Activated CD8-positive, alpha-beta T cell treated with anti-CD3 and anti-CD28 coated beads for 36 hours (primary cell): ENCODE data around the gene ZNF628. TPM values are rescaled to one million over a fixed set of nuclear protein-coding genes. Genes with fewer than 3 reads are reported as not detected.

Source experiments
- ATAC-seq: fragments of 200-7000 bp; cut with Tn5 transposase; one replicate; pipeline ENCODE4 v1.10.0; 2021; ENCODE audit warnings: mild to moderate bottlenecking, moderate library complexity
- CTCF ChIA-PET: fragments of 350-600 bp; sonication (Branson Sonifier 250); formaldehyde crosslinking; loops from one replicate; lab custom pipeline; 2021; ENCODE audit warnings: antibody characterized with exemption; lab: Charles Lee
- POLR2A ChIA-PET: fragments of 350-600 bp; sonication (Branson Sonifier 250); formaldehyde crosslinking; loops from one replicate; lab custom pipeline; 2021; ENCODE audit warnings: antibody characterized with exemption; lab: Charles Lee
- DNase-seq: peaks from one replicate; pipeline ENCODE4 v3.0.0-alpha.2; 2020
- H3K27ac Mint-ChIP-seq: one replicate; pipeline ENCODE4 v1.8.0; 2021; ENCODE audit warnings: mild to moderate bottlenecking, mixed read lengths
- H3K27me3 Mint-ChIP-seq: one replicate; pipeline ENCODE4 v1.8.0; 2021; ENCODE audit warnings: mixed read lengths
- H3K36me3 Mint-ChIP-seq: one replicate; pipeline ENCODE4 v1.8.0; 2021; ENCODE audit warnings: low read depth, mixed read lengths
- H3K4me1 Mint-ChIP-seq: one replicate; pipeline ENCODE4 v1.8.0; 2021; ENCODE audit warnings: low read depth, mixed read lengths
- H3K4me3 Mint-ChIP-seq: one replicate; pipeline ENCODE4 v1.8.0; 2021; ENCODE audit warnings: mild to moderate bottlenecking, moderate library complexity, mixed read lengths
- H3K9me3 Mint-ChIP-seq: one replicate; pipeline ENCODE4 v1.8.0; 2021; ENCODE audit warnings: mixed read lengths
- intact Hi-C: fragments of 100-400 bp; cut with micrococcal nuclease; formaldehyde crosslinking; loops from one replicate; pipeline ENCODE4 v1.10.0; 2022
- total RNA-seq, 2 experiments: library from RNA; stranded (reverse); gene quantifications; one replicate each; pipeline ENCODE4 v1.2.3, GENCODE V29; 2021
- TF ChIP-seq, protein P1 (sequence below): fragments of 200-600 bp; IDR thresholded peaks from one replicate; pipeline ENCODE4 v1.8.0; 2022; ENCODE audit warnings: antibody characterized with exemption, mild to moderate bottlenecking

Gene ZNF628
- total RNA-seq, 2 experiments from 2014 or later: 8.4 to 8.6 TPM

DNA sequence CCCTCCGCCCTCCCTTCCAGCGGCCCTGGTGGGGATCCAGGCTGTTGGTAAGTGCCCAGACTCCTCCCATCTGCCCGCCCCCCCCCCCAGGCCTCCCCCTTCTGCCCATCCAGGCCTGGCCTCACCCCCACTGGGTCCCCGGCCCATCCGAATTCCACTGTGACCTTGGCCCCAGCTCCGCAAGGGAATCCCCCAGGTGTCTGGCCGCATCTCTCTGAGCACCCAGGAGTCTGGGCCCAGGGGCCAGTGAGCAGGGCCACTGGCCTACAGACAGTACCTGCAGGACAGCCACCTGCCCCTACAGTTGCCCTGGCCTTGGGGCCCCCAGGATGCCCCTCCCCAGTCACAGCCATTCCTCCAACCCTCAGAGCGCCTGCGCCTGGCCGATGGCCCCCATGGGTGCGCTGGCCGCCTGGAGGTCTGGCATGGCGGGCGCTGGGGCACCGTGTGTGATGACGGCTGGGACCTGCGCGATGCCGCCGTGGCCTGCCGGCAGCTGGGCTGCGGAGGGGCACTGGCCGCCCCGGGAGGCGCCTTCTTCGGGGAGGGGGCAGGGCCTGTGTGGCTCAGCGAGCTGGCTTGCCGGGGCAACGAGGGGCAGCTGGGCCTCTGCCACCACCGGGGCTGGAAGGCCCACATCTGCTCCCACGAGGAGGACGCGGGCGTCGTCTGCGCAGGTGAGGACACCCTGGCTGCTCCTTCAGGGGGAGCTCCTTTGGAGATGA, 12.7 kb downstream of the ZNF628 start:
- POLR2A ChIA-PET: no interaction called here
- Mint-ChIP-seq H3K4me1 (peaks cover 19% of the 10 kb centered on the region), H3K9me3 (no peaks in the 10 kb centered on the region), H3K27ac (no peak overlapping the region), H3K4me3 (no peak overlapping the region), H3K27me3 (peaks cover 6% of the 10 kb centered on the region), H3K36me3 (no peaks in the 10 kb centered on the region)
- CTCF ChIA-PET: no interaction called here
- intact Hi-C loops: no loop called here
- ATAC-seq (no peak), DNase-seq (no peak)
- TF ChIP-seq, protein P1, sequence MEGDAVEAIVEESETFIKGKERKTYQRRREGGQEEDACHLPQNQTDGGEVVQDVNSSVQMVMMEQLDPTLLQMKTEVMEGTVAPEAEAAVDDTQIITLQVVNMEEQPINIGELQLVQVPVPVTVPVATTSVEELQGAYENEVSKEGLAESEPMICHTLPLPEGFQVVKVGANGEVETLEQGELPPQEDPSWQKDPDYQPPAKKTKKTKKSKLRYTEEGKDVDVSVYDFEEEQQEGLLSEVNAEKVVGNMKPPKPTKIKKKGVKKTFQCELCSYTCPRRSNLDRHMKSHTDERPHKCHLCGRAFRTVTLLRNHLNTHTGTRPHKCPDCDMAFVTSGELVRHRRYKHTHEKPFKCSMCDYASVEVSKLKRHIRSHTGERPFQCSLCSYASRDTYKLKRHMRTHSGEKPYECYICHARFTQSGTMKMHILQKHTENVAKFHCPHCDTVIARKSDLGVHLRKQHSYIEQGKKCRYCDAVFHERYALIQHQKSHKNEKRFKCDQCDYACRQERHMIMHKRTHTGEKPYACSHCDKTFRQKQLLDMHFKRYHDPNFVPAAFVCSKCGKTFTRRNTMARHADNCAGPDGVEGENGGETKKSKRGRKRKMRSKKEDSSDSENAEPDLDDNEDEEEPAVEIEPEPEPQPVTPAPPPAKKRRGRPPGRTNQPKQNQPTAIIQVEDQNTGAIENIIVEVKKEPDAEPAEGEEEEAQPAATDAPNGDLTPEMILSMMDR: no peak

DNA sequence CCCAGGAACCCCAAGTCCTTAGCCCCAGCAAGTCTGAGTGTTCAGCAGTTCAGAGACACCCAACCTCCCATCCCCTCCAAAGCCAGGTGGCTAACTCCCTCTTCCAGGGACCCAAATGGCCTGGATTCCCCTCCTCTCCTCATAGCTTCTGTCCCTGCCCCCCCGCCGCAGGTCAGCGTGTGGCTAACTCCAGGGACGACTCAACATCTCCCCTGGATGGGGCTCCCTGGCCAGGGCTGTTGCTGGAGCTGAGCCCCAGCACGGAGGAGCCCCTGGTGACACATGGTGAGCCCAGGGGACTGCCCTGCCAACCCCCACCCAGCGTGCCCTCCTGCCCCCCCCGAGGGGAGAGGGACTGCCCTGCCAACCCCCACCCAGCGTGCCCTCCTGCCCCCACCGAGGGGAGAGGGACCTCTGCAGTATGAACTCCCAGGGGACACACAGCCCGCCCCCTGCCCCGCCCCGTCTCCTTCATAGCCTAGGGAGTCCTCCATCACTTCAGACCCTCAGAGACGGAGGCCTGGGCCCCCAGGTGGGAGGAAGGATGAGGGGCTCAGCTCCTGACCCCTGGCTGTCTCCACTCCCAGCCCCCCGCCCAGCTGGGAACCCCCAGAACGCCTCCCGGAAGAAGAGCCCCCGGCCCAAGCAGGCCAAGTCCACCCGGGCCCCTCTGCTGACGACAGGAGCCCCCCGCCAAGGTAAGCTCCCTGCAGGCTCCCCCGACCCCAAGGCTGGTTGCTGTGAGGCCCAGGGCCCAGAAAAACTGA, 13.5 kb downstream of the ZNF628 start:
- CTCF ChIA-PET: interaction anchor here (0.8 kb wide), 1 partner anchor 14 kb away, joined by 5 read pairs; no protein-coding TSS in a partner anchor
- Mint-ChIP-seq H3K36me3 (no peaks in the 10 kb centered on the region), H3K4me3 (no peak overlapping the region), H3K27me3 (peaks cover 6% of the 10 kb centered on the region), H3K9me3 (no peaks in the 10 kb centered on the region), H3K4me1 (peaks cover 21% of the 10 kb centered on the region), H3K27ac (no peak overlapping the region)
- POLR2A ChIA-PET: no interaction called here
- TF ChIP-seq, protein P1: no peak
- intact Hi-C loops: no loop called here
- no peak for DNase-seq
- ATAC-seq: no peak

DNA sequence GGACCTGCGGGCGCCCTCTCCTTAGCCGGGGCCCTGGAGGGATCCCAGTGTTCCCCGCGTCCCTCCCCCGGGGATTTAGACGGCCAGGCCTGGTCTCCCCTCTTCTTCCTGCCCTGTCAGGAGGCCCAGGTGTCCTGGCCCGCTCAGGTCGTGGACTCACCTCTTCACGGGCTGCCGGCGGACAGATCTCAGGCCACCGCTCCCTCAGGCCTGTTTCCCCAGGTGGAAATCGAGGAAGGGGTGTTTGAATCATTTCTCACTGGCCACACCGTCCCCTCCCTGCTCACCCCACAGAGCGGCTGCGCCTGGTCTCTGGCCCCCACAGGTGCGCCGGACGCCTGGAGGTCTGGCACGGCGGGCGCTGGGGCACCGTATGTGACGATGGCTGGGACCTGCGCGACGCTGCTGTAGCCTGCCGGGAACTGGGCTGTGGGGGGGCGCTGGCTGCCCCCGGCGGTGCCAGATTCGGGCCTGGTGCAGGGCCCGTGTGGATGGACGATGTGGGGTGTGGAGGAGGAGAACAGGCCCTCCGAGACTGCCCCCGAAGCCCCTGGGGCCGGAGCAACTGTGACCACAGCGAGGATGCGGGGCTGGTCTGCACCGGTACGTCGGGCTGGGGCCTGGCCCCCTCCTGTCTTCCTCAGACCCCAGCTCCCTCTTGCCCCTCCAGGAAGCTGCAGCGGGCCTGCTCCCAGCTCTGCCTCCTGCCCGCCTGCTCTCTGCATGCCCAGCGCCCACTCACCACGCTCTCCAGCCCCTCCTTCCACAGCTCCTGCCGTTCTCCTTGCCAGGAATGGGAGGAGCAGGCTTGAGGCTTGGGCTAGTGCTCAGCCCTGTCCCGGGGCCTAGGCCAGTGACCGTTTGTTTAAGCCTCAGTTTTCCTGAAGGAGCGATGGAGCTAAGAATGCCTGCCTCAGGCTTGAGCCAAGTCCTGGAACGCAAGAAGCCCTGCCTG, 14.3 kb downstream of the ZNF628 start:
- DNase-seq: no peak
- POLR2A ChIA-PET: interaction anchor here (0.7 kb wide), 1 partner anchor 8 kb away, joined by 3 read pairs; no protein-coding TSS in a partner anchor

DNA sequence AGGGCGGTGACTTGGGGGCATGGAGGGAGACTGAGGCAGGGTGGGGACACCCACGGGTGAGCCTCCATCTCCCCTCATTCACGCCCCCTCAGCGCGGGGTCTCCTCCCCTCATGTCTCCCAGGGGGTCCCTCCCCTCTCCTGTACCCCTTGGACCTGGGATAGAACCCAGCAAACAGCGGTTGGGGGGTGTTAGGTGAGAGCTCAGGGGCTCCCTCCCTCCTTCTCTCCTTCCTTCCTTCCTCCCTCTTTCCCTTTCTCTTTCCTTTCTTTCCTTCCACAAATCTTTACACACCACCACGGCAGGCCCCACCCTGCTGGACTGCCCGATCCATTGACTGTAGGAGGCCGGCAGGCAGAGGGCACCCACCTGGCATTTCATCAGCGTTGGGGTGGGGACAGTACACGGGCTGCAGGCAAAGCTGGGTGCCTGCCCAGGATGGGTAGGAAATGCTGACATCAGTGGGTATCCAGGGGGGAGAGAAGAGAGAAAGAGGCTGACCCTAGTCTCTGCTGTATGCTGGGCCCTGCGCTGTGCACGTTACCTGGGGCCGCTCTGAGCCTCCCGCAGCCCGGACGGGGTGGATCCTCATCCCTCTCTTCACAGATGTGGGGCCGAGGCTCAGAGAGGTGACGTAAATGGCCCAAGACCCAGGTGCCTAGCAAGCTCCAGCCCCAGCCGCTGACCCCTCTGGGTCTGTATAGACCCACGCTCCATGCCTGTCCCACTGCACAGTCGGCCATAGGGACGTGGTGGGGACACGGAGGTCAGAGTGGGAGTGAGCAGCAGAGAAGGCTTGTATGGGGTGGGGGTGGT, 15.3 kb downstream of the ZNF628 start:
- no peak for ATAC-seq
- DNase-seq: no peak
- ChIA-PET CTCF (interaction anchor here (0.9 to 1.4 kb wide), 2 partner anchors 38 to 350 kb away, joined by 3 read pairs; no protein-coding TSS in a partner anchor), POLR2A (interaction anchor here (0.7 kb wide), 1 partner anchor 9 kb away, joined by 3 read pairs; no protein-coding TSS in a partner anchor)
- intact Hi-C loops: no loop called here
- Mint-ChIP-seq H3K4me1 (peaks cover 15% of the 10 kb centered on the region), H3K9me3 (no peaks in the 10 kb centered on the region), H3K36me3 (no peaks in the 10 kb centered on the region), H3K4me3 (no peak overlapping the region), H3K27ac (no peak overlapping the region), H3K27me3 (peaks cover 6% of the 10 kb centered on the region)
- TF ChIP-seq, protein P1: no peak

More for the DNA sequence above, 14.3 kb downstream of the ZNF628 start:
- Mint-ChIP-seq H3K9me3 (no peaks in the 10 kb centered on the region), H3K36me3 (no peaks in the 10 kb centered on the region), H3K27me3 (peaks cover 6% of the 10 kb centered on the region), H3K4me3 (no peak overlapping the region), H3K27ac (no peak overlapping the region), H3K4me1 (peaks cover 19% of the 10 kb centered on the region)
- CTCF ChIA-PET: interaction anchor here (0.8 to 0.9 kb wide), 2 partner anchors 13 to 349 kb away, joined by 3 to 5 read pairs; no protein-coding TSS in a partner anchor
- TF ChIP-seq, protein P1: no peak
- no peak for ATAC-seq
- intact Hi-C loops: no loop called here
